GM21423 (cell line): ENCODE results near the gene ZNRF1.
"Not testable (repeated sequence)": the region's sequence is repeated elsewhere in the genome, so short reads cannot be mapped to it uniquely, and the experiment has no call there.

Experiments used
- ATAC-seq: cut with Tn5 transposase; IDR thresholded peaks from one replicate; pipeline ENCODE4 v1.9.1; 2021; ENCODE audit warnings: mild to moderate bottlenecking, moderate library complexity; ENCODE audit not compliant: unreplicated experiment

ZNRF1 gene

DNA sequence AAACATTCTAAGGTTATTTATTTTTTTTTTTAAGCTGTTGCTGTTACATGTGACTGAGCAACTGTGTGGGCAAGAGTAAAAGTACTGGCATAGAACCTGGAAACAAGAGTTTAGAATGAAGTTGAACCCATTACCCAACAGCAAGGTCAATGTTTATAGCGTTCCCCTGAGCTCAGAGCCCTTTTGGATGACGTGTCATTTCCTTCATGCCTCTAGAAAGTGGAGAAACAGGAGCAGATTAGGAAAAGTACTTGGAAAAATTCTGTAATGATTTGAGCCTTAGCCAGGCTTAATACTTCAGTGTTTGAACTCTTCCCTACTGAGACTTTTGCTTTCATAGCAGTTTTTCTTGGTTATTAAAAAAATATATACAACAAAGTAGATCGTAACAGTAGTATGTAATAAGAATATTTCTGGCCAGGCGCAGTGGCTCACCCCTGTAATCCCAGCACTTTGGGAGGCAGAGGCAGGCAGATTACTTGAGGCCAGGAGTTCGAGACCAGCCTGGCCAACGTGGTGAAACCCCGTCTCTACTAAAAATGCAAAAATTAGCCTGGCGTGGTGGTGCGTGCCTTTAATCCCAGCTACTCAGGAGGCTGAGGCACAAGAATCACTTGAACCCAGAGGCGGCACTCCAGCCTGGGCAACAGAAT, 27.5 kb downstream of the ZNRF1 start:
- not testable (repeated sequence) for ATAC-seq

DNA sequence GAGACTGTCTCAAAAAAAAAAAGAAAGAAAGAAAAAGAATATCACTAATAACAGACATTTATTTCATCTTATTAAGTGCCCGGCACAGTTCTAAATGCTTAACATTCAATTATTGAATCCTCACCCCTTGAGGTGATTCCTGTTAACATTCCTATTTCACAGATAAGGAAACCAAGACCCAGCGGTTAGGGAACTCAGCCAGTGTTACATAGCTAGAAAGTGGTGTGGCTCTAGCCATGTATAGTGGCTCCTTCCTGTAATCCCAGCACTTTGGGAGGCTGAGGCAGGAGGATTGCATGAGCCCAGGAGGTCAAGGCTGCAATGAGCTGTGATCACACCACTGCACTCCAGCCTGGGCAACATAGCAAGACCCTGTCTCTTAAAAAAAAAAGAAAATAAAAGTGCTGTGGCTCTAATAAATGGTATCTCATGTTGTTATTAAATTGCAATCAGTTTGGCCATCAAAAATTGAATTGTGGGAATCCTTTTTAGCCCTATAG, 28.1 kb downstream of the ZNRF1 start:
- ATAC-seq = no peak

DNA sequence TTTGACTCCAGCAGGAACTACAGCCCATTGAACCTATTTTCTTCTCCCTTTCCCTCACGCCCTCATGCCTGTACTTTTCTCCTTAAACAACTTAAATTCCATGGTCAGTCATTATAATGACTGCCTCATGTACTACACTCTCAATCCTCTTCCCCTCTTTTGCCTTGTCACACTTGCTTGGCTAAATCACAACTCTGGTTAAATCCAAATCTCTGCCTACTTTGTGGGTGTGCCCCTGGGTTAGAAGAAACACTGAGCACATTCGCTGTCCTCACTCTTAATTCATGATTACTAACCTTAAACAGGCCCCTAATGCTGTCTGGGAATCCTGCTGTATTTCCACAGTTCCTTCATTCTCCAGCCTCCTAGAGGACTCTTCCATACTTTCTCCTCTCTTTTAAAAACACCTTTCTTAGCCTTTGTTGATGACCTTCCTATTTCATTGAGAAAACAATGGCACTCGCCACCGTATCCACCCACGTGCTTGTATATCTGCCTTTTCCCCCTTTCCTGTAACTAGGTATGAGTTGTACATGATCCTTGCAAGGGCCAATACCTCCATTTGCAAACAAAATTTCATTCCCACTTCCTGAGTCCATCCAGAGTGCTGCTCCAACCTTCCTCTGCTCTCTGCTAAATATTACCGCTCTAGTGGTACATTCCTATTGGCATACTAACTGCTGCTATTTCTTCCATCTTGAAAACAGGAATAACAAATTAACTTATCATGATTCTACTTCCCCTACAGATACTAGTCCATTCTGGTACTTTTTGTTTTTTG, 28.9 kb downstream of the ZNRF1 start:
- no peak for ATAC-seq

DNA sequence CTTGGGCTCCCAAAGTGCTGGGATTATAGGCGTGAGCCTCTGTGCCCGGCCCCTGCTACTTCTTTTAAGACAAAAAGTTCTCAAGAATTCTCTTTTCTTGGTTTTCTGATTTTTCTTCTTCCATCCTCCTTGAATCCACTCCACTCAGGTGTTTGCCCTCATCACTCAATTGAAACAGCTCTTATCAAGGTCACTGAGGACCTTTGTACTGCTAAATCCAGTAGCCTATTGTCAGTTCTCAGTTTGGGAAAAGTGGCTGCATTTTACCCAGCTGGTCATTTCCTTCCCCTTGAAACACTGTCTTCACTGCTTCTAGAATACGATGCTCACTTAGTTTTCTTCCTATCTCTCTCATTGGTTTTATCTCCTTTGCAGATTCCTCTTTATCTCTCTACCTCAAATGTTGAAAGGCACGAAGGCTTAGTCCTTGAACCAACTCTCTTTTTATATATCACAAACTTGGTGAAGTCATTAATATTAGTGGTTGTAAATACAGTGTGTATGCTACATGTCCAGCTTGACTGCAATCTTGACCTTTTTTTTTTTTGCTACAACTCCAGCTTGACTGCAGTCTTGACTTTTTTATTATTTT, 29.8 kb downstream of the ZNRF1 start:
- ATAC-seq = no peak

DNA sequence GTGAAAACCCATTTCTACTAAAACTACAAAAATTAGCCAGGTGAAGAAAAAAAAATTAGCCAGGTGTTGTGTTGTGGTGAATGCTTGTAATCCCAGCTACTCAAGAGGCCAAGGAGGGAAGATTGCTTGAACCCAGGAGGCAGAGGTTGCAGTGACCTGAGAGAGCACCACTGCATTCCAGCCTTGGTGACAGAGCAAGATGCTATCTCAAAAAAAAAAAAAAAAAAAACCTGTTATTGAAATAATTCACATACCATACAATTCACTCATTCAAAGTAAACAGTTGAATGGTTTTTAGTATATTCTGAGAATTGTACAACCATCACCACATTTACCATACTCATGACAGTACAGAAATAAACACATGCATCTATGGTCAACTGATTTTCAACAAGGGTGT, 31.0 kb downstream of the ZNRF1 start:
- ATAC-seq = no peak

DNA sequence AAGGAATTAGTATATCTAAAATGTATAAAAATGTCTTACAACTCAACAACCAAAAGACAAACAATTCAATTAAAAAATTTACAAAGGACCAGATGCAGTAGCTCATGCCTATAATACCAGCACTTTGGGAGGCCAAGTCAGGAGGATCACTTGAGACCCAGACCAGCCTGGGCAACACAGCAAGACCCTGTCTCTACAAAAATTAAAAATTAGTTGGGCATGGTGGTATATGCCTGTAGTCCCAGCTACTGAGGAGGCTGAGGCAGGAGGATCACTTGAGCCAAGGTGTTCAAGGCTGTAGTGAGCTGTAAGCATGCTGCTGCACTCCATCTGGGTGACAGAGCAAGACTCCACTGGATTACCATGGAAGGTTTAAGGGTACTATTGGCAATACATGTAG, 33.8 kb downstream of the ZNRF1 start:
- ATAC-seq = no peak

DNA sequence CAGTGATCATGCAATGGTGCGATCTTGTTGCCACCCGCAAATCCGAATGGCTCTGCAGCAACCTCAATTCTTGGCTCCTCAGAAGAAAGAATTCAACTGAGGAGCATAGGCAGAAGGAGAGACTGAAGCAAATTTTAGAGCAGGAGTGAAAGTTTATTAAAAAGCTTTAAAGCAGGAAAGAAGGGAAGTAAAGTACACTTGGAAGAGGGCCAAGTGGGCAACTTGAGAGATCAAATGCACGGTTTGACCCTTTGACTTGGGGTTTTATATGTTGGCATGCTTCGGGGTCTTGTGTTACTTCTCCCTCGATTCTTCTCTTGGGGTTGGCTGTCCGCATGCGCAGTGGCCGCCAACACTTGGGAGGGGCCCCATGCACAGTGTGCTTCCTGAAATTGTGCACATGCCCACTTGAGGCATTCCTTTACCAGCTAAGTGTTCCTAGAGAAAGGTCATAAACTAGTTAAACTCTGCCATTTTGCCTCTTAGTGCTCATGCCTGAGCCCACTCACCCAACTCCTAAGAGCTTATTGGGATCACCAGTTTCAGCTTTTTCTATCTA, 36.7 kb downstream of the ZNRF1 start:
- no peak for ATAC-seq

DNA sequence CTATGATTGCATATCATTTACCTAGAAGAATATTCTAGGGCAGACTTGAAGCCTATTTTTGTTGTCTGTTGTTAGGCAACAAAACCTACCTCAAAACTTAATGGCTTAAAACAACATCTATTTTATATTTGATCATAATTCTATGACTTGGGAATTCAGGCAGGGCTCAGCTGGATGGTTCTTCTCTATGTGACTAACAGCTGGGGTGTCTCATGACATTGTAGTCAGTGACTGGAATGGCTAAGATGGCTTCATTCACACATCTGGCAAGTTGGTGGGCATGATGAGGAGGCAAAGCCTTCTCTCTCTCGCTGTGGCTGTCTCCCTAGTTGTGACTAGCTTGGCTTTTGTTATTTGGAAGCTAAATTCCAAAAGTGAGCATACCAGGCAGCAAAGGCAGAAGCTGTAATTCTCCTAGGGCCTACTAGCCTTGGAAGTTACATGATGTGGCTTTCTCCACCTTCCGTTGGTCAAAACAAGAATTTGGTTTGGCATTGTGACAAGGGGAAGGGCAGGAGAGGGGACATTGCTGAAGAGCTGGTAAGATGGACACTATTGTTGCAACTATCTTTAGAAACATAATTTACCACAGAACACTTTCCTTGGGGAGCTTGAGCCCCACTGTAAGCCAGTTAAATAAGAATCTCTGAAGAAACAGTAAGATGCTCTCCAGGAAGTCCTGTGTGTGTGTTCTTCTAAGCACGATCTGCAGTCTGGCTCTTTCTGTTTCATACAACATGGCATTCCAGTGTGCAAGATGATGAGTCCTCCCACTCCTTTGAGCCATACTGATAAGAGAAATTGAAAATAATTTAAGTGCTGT, 39.4 kb downstream of the ZNRF1 start:
- no peak for ATAC-seq

DNA sequence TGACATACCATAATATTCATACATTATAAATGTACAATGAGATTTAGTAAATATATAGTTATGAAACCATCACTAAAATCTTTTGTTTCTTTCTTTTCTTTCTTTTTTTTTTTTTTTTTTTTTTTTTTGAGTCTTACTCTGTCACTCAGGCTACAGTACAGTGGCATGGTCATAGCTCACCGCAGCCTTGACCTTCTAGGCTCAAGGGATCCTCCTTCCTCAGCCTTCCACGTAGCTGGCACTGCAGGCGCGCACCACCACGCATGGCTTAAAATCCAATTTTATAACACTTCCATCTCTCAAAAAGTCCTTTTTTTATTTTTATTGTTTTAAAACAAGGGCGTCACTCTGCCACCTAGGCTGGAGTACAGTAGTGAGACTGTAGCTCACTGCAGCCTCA, 41.1 kb downstream of the ZNRF1 start:
- ATAC-seq = no peak

DNA sequence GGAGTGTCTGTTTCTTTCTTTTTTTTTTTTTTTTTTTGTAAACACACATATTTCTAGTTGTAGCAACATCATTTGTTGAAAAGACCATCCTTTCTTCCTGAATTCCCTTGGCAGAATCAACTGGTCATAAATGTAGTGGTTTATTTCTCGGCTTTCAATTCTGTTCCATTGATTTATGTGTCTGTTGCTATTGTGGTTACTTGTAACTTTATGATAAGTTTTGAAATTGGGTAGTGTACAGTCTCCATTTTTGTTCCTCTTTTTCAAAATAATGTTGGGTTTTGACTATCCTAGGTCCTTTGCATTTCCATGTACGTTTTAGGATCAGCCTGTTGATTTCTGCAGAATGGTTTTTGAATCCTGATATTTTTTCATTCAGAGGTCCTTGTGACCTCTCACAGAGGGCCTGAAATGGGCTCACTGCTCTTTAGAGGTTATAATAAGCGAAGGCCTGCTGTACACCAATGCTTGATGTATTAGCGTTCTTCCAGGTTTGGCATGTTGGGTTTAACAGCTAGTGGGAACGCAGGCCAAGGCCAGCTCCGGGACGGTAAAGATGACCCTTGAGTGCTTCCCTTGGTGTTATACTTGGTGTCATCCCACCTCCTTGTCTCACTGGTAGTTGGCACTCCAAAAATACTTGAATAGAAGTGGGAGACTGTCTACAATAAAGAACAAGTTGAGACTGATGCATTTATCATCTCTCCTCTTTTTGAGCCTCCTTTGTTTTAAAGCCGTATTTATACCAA, 43.8 kb downstream of the ZNRF1 start:
- ATAC-seq = peak; percentile 14

DNA sequence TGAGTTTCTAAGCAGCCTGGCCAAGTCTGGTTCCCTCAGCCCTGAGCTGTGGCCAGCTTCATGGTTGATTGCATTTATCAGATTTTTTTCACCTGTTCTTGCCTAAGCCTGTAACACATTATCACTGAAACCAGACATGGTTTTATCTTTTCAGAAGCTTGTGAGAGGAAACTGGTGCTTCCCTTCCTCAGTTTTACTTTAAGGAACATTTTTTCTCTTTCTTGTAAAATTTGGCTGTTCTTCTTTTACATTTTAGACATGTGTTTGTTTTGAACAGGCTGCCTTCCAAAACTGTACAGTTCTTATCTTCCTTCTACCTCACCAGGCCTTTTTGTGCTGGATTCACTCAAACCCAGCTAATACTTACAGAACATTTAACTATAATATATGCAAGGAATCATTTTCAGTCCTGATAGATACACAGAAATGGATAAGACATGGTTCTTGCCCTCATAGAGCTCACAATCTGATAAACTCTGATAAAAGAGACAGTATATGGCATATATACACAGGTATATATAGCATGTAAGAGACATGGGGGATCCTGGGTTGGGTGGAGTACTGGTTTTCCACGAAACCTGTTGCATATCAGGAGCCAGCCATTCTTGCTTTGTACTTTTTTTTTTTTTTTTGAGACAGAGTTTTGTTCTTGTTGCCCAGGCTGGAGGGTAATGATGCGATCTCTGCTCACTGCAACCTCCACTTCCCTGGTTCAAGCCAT, 44.5 kb downstream of the ZNRF1 start:
- peak; percentile 87 for ATAC-seq

DNA sequence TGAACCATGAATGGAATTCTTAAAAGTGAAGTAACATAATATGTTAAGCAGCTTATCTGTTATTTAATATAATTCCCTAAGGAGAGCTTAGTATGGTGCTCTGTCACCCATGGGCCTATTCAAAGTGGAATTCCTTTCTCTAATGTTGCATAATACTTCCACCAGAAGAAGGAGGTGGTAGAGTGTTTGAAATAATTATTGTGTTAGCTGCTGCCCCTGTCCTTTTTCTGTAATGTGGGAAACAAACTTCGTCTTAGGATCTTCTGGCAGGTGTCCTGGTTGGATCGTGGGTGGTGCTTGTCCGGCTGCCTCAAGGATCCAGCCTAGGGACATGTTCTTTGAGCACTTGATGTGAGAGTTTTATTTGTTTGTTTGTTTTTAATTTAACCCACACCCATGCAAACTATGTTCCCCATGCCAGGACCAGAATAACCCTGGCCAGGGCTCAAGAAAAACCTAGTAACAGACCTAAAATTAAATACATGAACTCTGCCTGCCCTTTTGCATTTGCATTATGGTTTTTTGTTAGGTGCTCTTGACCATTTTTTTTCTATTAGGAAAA, 46.1 kb downstream of the ZNRF1 start:
- no peak for ATAC-seq

DNA sequence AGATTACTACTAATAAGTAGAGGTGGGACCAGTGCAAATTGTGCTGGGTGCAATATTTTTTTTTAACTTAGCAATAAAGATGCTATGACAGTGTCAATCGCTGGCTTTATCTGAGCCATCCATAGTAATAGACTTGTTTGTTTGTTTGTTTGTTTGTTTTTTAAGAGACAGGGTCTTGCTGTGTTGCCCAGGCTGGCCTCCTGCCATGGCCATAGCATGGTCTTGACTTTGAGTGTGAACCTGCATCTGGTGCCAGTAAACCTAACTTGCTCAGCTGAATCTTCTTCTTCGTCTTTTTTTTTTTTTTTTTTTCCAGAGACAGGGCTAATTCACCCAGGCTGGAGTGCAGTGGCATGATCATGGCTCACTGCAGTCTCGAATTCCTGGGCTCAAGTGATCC, 46.6 kb downstream of the ZNRF1 start:
- no peak for ATAC-seq

DNA sequence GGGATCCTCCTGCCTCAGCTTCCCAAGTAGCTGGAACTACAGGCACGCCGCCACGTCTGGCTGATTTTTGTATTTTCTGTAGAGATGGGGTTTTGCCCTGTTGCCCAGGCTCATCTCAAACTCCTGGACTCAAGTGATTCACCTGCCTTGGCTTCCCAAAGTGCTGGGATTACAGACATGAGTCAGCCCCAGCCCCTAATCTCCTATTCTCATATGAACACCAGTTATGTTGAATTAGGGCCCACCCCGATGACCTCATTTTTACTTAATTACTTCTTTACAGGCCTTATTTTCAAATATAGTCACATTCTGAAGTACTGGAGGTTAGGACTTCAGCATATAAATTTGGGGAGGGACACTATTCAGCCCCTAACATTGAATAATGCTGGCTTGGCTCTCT, 49.2 kb downstream of the ZNRF1 start:
- no peak for ATAC-seq

DNA sequence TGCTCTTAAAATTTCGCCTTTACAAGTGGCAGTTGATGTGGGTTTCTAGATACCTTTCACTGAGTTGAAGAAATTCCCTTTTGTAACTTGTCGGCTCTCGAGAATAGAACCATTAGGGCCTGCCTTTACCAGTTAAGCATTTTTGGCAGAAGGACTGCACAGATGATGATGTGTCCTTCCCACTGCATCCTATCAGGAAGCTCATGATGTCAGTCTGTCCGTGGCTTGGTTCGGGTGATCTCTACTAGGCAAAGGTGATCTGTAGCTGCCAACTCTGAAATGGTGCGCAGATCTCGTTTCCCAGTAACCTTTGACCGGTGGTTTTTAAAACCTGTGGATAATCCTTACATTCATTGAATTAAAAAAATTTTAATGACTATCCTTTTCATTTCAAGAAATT, 49.7 kb downstream of the ZNRF1 start:
- no peak for ATAC-seq

DNA sequence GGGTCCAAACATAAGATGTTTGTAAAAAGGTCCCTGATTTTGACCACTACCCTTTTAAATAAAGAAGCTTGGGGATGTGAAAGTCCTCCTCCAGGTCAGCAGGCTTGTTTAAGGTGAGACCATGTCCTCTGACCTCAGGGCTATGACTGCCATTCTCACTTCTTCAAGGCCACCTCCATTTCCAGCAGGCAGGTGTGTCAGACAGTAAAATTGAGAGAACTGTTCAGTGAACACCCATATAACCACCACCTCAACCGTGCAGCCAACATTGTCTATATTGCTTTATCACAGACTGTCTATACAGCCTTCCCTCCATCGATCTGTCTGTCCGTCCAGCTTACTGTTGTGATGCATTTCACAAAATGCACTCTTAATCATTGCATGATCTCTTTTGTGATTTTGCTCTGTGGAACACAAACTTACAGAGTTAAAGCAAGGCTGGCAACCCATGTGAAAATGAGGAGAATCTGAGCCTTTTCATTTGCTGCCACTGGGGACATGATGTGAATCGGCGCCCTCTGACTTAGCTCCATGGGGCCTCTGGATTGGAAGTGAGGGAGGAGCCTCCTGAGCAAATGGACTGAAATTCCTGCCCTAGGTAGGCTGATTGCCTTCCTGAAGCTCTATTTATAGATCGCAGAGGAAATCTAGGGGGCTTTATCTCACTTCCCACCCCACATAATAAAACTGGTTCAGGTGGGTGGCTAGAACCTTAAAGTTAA, 53.8 kb downstream of the ZNRF1 start:
- ATAC-seq = no peak

DNA sequence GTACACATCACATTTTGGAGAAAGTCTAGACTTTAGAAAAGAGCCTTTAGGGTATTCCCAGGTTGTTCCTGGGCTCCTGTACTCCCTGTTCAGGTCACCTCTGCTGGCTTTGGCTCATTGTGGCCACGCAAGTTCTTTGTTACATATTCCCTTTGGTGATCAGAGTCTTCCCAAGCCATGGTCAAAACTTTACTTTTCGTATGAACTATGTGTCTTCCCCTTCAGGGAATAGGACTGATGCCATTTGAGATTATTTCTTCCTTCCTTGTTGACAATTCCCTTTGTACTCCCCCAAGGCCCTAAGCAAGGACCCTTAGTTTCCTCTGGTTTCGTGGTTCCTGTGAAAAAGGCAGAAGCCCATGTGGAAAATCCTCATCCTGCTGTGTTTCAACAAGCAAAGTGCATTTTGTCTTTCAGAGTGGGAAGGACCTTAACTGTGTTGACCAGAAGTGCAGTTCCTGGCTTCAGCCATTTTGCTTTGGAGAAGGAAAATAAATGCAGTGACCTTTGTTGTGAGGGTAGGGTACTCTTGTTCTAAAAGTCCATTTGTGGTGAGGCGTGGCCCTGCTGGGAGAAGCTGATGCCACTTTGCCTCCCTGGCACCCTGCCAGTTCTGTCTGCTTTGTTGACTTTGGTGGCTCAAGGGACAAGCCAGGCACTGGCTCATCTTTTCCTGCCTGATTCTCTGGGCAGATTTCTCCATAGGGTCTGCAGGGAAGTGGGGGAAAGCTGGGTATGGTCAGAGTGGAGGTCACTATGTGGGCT, 55.1 kb downstream of the ZNRF1 start:
- ATAC-seq = no peak

DNA sequence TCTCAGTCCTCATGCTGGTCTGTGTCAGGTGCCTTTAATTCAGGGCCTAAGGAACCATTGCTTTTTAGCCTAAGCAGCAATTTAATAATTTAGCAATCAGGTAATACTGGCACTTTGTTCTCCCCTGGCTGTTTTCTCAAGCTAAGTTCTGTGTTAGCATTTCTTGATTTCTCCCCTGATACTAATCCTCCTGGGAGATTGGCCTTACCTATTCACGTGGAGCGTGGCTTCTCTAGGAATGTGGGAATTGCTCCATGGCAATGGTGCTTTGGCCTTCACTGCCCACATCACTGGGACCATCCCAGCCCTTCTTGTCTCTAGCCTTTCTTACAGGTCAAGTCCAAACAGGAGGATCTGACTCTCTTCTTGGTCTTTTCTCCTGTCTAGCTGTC, 55.7 kb downstream of the ZNRF1 start:
- no peak for ATAC-seq
